COR-L47 (cell line): ENCODE results near the gene SPTLC2.

Experiments
- DNase-seq: peaks from one replicate; lab custom pipeline; 2025; lab: John Stamatoyannopoulos, UW

The SPTLC2 gene

DNA sequence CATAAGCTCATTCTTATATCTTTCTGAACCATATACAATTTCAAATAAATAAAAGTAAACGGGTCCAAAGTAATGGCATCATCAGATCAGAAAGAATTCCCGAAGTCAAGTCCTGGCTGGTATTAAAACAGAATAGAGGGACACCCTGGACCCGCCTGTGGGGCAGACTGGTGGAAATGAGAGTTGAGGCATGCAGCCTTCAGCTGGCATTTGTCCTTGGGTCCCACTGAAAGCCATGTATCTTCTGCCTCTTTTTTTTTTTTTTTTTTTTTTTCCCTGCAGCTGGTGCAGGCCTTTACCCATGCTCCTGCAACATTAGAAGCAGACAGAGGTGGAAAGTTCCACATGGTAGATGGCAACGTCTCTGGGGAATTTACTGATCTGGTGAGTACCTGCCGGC lies 148.6 kb downstream of the SPTLC2 start:
- DNase-seq: no peak

DNA sequence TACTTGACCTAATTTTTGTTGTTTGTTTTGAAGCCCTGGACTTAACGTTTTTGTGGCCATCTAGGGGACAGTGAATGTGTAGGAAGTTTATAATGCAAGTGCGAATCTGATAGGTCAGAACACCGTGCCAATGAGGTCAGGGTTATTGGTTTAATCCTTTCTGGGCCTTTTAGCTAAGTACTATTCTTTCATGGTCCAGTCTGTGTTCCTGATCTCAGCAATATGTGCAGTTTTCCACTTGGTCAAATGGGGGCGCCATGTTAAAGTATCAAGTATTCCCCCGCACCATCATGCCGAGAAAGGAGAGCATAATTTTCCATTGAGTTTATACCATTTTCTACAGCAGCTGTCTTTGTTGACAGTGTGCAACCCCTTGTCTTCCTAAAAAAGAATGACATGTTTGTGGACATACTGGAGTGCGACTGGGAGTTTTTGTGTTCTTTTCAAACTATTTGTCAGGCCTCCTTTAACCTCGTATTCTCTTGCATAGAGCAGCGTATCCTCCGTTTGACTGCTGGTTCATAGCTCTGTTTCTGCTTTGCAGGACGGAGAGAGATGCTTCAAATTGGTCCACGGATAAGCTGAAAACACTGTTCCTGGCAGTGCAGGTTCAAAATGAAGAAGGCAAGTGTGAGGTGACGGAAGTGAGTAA lies 157.2 kb downstream of the SPTLC2 start:
- peak; percentile 22 for DNase-seq

DNA sequence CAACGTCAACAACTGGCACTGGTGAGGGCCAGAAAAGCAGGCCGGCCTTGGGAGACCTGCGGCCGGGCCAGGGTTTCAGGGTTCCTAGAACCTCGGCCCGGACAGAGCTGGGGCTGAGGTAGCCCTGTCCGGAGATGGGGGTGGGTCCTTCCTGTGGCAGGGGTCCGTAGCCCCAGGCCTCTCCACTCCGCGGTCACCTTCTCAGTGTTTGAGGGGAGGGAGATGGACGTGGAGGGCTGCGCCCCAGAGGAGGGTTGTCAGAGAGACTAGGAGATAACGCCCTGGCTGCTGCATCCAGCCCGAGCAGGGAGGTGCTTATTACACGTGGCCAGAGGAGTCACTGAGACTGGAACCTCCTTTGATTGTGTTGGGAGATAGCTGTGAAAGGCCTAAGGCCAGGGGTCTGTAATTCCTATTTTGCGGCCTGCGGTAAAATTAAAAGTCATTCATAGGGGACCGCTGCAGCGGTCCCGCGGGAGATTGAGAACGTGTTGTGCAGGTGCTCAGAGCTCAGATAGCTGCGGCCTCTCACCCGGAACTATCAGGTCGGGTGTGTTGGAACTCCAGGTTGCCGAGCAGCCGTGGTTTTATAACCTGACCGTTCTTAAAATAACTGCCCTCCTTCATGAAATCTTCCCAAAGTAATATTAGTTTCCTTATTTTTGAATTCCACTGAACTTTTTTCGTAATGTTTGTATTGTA lies 158.0 kb downstream of the SPTLC2 start:
- peak; percentile 4 for DNase-seq

DNA sequence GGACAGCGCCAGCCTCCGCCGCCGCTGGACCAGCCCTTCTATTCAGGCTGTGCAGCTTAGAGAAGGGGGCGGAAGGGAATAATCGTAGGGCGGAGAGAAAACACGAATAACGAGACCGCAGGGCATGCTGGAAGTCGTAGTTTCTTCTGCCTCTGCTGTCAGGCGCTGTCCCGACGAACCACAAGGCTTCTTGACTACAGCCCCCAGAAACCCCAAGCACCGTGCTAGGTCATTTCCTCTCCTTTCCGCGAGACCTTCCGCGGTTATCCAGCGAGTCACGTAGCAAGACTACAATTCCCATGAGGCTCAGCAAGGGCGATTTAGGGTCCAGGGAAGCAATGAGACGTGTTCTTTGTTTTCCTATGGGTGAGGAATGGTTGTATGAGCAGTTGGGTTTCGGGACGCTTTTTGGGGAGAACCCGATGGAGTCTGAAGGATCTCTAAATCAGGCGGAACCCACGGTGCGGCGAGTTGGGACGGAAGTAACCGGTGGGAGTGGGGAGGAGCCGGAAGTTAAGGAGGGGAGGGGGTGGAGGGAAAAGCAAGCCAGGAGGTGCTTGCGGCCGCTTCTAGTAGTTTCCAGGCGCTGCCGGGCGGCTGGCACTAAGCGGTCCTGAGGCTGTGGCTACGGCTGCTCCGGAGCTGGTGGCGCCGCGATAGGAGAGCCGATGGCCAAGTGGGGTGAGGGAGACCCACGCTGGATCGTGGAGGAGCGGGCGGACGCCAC lies 158.8 kb downstream of the SPTLC2 start, which contains the start of the genes AHSA1 and VIPAS39:
Gene AHSA1, plus strand, starts transcription at position 572 of the 727 bp plus-strand sequence. Its CDS starts 97 bp downstream, at position 669.
Gene VIPAS39, minus strand, starts transcription at position 80 of the 727 bp plus-strand sequence. CDS start 3,499 bp downstream, outside the sequence.
- peak; percentile 97 for DNase-seq

DNA sequence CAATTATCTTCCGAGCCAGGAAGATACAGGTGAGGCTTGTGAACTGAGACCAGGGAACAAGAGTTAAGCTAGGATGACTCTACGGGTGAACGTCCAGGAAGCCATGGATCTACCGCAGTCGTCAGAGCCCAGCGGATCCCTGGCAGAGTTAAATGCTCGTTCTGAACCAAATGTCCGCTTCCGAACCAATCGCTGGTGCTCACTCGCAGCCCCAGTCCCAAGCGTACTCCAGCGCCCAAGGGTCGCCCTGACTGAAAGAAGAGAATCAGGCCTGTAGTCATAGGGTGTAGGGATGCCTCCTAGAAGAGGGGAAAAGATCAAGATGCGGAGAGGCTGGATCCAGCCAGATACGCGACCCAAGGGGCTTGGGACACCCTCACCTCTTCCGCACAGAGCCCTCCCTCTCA lies 159.3 kb downstream of the SPTLC2 start:
- no peak for DNase-seq
